ENCODE results near the gene KDM4B.

- TF ChIP-seq MAX (IDR thresholded peaks at IDR 0.05) = no peak
- no peak for TF ChIP-seq CTCF (IDR thresholded peaks at IDR 0.05 in 2 of 3, conservative IDR thresholded peaks at IDR 0.05 in 1 of 3; ENCODE audit: borderline replicate concordance in 1 of 3, insufficient read depth in 1 of 3, low read depth in 2 of 3, low read length in 2 of 3)
- TF ChIP-seq POLR2AphosphoS5 (IDR thresholded peaks at IDR 0.05; ENCODE audit: low read depth, low read length) = no peak
- TF ChIP-seq REST (IDR thresholded peaks at IDR 0.05; ENCODE audit: low read depth) = no peak
These were observed 84.1 kb downstream of the KDM4B start for GRCh38 chr19:5052945-5053485.

Data from HCT116 (cell line).